Neural crest cell (in vitro differentiated cells): ENCODE data around the gene LCP2. TPM values are rescaled to one million over a fixed set of nuclear protein-coding genes. Genes with fewer than 3 reads are reported as not detected.

ENCODE experiments used
- DNase-seq: peaks from one replicate; pipeline ENCODE4 v3.0.0; 2021; ENCODE audit warnings: low read depth, mixed read lengths, low spot score
- H3K27ac Mint-ChIP-seq: one replicate; pipeline ENCODE4 v1.8.0; 2021; ENCODE audit warnings: mild to moderate bottlenecking, mixed read lengths; ENCODE audit not compliant: unreplicated experiment
- H3K27me3 Mint-ChIP-seq: 2 replicates; pipeline ENCODE4 v1.8.0; 2021; ENCODE audit warnings: low read depth, mild to moderate bottlenecking, mixed read lengths
- H3K36me3 Mint-ChIP-seq: 2 replicates; pipeline ENCODE4 v1.8.0; 2021; ENCODE audit warnings: low read depth, mild to moderate bottlenecking, mixed read lengths
- H3K4me1 Mint-ChIP-seq: 2 replicates; pipeline ENCODE4 v1.8.0; 2021; ENCODE audit warnings: mixed read lengths
- H3K4me3 Mint-ChIP-seq: one replicate; pipeline ENCODE4 v1.8.0; 2021; ENCODE audit warnings: mild to moderate bottlenecking, mixed read lengths
- H3K9me3 Mint-ChIP-seq: 2 replicates; pipeline ENCODE4 v1.8.0; 2021; ENCODE audit warnings: mixed read lengths
- total RNA-seq: library from RNA; stranded (reverse); gene quantifications from 2 replicates; pipeline ENCODE4 v1.2.1, GENCODE V29; 2021
- TF ChIP-seq, protein P1 (sequence below): fragments of 200-600 bp; sonication (generic); conservative IDR thresholded peaks from 2 replicates; pipeline ENCODE4 v1.5.0; 2021; ENCODE audit warnings: antibody characterized with exemption, mild to moderate bottlenecking

Gene LCP2
- total RNA-seq, 1 donor from 2014 or later: not detected

DNA sequence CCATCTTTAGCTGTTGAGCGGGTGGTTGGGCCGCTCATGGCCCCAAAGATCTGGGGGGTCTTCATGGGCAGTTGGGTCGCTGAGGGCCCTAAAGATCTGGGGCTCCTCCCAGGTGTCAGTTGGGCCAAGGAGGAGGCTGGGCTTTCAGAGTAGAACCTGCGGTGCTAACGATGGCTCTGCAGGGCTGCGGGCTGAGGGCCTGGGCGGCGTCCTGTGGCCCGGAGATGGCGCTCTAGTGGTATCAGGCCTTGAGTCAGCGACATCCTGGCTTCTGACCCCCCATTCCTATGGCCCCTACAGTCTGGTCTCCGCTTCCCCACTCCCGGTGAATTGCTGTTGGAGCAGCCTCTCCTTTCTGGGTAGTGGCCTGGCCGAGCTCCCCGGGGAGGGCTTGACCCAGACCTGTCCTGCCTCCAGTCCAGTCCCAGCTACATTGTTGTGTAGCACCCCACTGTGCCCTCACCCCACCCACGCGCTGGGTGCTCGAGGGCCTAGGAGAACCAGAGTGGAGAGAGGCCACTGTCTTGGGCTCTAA is 64.2 kb downstream of the LCP2 start:
- TF ChIP-seq, protein P1, sequence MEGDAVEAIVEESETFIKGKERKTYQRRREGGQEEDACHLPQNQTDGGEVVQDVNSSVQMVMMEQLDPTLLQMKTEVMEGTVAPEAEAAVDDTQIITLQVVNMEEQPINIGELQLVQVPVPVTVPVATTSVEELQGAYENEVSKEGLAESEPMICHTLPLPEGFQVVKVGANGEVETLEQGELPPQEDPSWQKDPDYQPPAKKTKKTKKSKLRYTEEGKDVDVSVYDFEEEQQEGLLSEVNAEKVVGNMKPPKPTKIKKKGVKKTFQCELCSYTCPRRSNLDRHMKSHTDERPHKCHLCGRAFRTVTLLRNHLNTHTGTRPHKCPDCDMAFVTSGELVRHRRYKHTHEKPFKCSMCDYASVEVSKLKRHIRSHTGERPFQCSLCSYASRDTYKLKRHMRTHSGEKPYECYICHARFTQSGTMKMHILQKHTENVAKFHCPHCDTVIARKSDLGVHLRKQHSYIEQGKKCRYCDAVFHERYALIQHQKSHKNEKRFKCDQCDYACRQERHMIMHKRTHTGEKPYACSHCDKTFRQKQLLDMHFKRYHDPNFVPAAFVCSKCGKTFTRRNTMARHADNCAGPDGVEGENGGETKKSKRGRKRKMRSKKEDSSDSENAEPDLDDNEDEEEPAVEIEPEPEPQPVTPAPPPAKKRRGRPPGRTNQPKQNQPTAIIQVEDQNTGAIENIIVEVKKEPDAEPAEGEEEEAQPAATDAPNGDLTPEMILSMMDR: no peak
- Mint-ChIP-seq H3K27me3 (no peaks in the 10 kb centered on the region), H3K4me3 (no peak overlapping the region), H3K27ac (no peak overlapping the region), H3K36me3 (no peaks in the 10 kb centered on the region), H3K4me1 (peaks cover 9% of the 10 kb centered on the region), H3K9me3 (no peaks in the 10 kb centered on the region)
- no peak for DNase-seq

DNA sequence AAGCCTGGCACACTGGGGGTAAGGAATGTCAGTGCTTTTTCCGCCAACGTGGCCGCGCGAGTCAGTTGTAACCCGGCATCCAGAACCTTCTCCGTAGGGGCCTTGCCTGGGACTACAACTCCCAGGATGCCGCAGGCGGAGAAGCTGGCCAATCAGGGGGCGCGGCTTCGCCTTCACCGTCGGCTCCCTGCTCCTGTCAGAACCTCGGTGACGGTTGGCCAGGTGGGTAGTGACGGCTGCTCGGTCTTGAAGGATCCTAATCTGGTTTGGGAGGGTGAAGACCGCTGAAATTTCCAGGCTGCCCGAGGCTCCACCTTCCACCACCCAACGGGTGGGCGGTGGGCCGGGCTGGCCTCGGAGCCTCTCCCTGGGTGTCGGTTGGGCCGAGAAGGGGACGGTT is 64.8 kb downstream of the LCP2 start, which contains the start of gene C5orf58:
TSS of gene C5orf58 (plus strand) at position 200 of the 400 bp plus-strand sequence. CDS start 1,992 bp downstream, outside the sequence.
- no peak within 1 kb of the TSS for H3K27ac Mint-ChIP-seq
- DNase-seq: no peak
- H3K4me3 Mint-ChIP-seq: no peak within 1 kb of the TSS
- H3K27me3 Mint-ChIP-seq: no peaks in the 10 kb centered on the region
- H3K36me3 Mint-ChIP-seq: no peaks in the 10 kb centered on the region
- H3K4me1 Mint-ChIP-seq: peaks cover 12% of the 10 kb centered on the region
- H3K9me3 Mint-ChIP-seq: no peaks in the 10 kb centered on the region
- TF ChIP-seq, protein P1: no peak

DNA sequence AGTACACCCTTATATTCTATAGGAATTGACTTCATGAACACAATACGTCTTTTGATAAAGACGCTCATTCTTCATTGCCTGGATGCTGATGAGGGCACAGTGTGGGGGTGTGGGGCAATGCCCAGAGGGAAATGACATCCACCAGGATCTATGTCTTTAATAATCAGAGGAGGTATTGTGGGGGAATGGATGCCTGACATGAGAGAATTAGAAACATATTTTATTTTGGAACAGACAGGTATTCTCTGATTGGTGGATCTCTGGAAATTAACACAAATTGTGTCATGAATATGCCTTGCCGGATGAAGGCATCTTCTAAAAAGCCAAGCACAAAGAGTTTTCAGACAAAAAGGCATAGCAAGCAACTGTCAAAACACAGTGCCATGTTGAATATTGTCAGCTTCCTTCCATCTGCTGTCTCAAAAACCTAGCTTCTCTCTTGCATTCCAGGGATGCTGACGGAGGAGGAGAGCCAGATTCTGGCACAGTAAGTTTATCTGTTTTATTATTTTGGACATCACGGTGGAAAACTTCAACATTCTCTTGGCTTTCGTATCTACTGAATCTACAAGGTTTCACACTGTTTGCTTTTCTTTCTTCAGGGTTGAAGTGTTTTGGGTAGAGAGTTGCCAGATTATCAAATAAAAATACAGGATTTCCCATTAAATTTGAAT is 68.7 kb downstream of the LCP2 start:
- H3K9me3 Mint-ChIP-seq: no peaks in the 10 kb centered on the region
- H3K27me3 Mint-ChIP-seq: no peaks in the 10 kb centered on the region
- no peaks in the 10 kb centered on the region for H3K36me3 Mint-ChIP-seq
- H3K4me1 Mint-ChIP-seq: peaks cover 42% of the 10 kb centered on the region
- peak overlapping the region; percentile 13 for H3K4me3 Mint-ChIP-seq
- peak overlapping the region; percentile 22 for H3K27ac Mint-ChIP-seq
- TF ChIP-seq, protein P1: no peak
- no peak for DNase-seq

DNA sequence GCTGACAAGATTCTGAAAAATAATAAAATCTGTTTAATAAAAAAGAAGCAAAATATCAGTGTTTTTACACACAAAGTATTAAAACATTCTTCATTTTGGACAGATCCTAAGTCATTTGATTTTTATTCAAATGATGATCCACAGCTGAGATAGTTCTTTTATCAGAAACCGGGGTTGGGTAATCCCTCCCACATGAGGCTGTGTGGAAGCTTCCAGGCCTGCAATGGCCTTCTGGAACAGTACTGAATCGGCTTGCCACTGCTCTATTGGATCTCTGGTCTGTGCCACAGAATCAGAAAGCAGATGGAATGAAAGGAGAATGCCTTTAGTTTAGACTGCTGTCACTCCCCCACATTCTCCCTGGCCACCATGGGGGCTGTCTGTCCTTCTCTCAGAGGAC is 70.9 kb downstream of the LCP2 start:
- TF ChIP-seq, protein P1: no peak
- H3K9me3 Mint-ChIP-seq: no peaks in the 10 kb centered on the region
- H3K27ac Mint-ChIP-seq: no peak overlapping the region
- no peaks in the 10 kb centered on the region for H3K36me3 Mint-ChIP-seq
- peaks cover 53% of the 10 kb centered on the region for H3K4me1 Mint-ChIP-seq
- no peak overlapping the region for H3K4me3 Mint-ChIP-seq
- H3K27me3 Mint-ChIP-seq: no peaks in the 10 kb centered on the region
- DNase-seq: no peak

DNA sequence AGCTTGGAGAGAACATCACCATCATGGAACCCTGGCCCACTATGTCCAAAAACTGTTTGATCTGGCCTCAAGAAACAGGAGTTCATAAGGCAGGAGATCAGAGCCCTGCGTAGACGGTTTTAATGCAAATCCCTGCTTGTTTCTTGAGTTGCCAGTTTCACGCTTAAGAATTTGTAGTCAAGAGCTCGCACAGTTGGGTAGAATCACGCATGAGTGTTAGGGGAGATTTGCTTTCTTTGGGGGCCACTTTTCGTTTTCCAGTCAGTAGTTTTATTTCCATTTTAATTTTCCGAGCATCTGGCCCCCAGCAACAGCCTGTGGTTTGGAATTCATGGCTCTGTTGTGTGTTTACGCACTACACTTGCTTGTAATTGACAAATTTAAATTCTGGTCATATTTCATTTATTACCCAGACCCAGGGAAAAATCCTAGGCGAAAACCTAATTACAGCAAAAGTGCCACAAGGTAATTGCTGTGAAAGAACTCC is 71.4 kb downstream of the LCP2 start:
- no peak for DNase-seq
- H3K36me3 Mint-ChIP-seq: no peaks in the 10 kb centered on the region
- TF ChIP-seq, protein P1: no peak
- H3K27ac Mint-ChIP-seq: no peak overlapping the region
- no peaks in the 10 kb centered on the region for H3K27me3 Mint-ChIP-seq
- H3K9me3 Mint-ChIP-seq: no peaks in the 10 kb centered on the region
- H3K4me3 Mint-ChIP-seq: peak overlapping the region; percentile 10
- H3K4me1 Mint-ChIP-seq: peaks cover 58% of the 10 kb centered on the region
